ENCODE data around the gene KIF16B.

DNA sequence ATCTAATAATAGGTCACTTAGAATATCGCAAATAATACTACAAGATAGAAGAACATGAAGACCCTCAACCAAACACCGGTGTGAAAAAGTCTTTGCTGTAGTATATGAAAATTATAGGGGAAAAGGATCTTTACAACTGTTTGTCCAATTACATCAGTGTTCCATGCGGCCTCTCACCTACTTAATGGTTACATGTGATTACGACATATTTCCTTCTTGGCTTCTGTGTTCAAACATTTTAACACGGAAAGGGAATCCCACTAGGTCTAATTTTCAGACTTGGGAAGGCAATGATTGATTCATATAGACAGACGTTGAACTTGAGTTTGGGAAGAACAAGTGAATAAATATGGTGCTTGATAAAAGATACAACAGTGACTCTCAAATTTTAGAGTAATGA, 273.4 kb downstream of the KIF16B start:
- TF ChIP-seq, protein P1, sequence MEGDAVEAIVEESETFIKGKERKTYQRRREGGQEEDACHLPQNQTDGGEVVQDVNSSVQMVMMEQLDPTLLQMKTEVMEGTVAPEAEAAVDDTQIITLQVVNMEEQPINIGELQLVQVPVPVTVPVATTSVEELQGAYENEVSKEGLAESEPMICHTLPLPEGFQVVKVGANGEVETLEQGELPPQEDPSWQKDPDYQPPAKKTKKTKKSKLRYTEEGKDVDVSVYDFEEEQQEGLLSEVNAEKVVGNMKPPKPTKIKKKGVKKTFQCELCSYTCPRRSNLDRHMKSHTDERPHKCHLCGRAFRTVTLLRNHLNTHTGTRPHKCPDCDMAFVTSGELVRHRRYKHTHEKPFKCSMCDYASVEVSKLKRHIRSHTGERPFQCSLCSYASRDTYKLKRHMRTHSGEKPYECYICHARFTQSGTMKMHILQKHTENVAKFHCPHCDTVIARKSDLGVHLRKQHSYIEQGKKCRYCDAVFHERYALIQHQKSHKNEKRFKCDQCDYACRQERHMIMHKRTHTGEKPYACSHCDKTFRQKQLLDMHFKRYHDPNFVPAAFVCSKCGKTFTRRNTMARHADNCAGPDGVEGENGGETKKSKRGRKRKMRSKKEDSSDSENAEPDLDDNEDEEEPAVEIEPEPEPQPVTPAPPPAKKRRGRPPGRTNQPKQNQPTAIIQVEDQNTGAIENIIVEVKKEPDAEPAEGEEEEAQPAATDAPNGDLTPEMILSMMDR (conservative IDR thresholded peaks at IDR 0.05; ENCODE audit: low read depth, low read length) = no peak
- no peak for TF ChIP-seq EZH2 (IDR thresholded peaks at IDR 0.05; ENCODE audit: borderline replicate concordance, low read depth, low read length, poor library complexity, severe bottlenecking)
